ENCODE results near the gene FRMD3.

- TF ChIP-seq, protein P1, sequence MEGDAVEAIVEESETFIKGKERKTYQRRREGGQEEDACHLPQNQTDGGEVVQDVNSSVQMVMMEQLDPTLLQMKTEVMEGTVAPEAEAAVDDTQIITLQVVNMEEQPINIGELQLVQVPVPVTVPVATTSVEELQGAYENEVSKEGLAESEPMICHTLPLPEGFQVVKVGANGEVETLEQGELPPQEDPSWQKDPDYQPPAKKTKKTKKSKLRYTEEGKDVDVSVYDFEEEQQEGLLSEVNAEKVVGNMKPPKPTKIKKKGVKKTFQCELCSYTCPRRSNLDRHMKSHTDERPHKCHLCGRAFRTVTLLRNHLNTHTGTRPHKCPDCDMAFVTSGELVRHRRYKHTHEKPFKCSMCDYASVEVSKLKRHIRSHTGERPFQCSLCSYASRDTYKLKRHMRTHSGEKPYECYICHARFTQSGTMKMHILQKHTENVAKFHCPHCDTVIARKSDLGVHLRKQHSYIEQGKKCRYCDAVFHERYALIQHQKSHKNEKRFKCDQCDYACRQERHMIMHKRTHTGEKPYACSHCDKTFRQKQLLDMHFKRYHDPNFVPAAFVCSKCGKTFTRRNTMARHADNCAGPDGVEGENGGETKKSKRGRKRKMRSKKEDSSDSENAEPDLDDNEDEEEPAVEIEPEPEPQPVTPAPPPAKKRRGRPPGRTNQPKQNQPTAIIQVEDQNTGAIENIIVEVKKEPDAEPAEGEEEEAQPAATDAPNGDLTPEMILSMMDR (IDR thresholded peaks at IDR 0.05): no peak
- no peak for TF ChIP-seq POLR2AphosphoS5 (IDR thresholded peaks at IDR 0.05)
- no peak for TF ChIP-seq POLR2A (IDR thresholded peaks at IDR 0.05; ENCODE audit: low read depth)
Observed at GRCh38 chr9:83198371-83198770, 339.8 kb downstream of the FRMD3 start.
